Measurements from ENCODE around the gene EIF5AL1.
"Not testable (repeated sequence)": the region's sequence is repeated elsewhere in the genome, so short reads cannot be mapped to it uniquely, and the experiment has no call there.

EIF5AL1 gene

DNA sequence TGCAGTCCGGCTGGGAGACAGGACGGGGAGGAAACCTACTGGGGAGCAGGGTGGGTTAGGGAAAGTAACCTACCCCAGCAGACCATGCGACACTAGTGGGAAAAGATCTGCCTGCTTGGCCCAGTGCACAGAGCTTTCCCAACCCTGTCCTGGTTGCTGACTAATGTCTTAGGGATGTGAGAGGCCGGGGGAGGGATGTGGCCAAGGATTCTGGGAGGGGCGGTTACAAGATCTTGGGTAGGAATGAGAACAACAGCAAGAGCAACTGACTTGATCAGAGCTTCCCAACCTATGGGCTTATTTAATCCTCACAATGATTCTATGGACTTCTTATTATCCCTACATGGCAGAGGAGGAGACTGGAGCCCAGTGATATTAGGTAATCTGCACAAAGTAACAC lies 24.0 kb upstream of the EIF5AL1 start:
- DNase-seq, result no peak

DNA sequence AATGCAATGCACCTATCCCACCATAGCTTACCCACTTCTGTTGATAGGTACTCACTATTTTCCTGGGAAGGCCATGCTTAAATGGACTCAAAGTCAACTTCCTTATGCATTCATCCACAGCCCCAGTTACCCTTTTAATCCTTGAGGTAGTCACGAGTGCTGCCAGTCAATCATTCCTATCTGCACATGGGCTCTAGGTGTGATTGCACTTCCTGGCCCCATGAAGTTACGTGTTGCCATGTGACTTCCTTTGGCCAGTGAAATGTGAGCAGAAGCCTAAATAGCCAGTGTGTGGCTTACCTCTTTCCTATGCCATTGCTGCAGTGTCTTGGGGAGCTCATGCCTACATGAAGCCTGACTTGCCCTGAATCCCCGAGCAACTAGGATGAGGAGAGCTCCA lies 23.5 kb upstream of the EIF5AL1 start:
- DNase-seq, result no peak

DNA sequence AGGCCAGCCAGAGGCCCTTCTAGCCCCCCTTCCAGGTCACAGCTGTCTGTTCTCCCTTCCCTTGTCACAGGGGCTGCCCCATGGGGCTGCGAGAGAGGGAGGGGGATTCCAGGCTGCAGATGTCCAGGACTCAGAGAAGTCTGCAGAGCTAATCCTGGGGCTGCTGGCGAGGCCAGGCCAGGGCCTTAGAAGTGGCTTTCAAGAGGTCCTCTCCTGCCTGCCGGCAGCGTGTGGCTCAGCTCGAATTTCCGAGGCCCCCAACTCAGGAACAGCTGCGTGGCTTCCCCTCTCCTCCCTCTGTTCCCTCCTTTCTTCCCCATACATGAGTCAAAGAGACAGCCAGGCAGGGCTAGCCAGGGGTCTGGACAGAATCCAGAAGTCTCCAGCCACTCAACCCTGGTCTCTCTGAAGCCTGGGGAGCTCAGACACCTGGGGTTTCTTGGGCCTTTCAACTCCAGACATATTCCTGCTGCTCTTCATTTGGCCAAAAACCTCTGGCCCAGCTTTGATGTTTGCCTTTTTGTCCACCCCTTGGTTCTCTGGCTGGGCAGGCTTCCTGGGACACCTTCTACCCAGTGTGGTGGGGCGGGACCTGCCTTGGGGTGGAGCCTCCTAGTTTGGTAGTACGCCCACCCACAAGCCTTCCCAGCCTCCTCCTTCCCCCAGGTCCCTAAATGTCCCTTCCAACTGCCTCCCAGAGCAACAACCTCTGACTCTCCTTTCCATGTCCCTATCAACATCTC lies 21.8 kb upstream of the EIF5AL1 start:
- DNase-seq, result no peak

DNA sequence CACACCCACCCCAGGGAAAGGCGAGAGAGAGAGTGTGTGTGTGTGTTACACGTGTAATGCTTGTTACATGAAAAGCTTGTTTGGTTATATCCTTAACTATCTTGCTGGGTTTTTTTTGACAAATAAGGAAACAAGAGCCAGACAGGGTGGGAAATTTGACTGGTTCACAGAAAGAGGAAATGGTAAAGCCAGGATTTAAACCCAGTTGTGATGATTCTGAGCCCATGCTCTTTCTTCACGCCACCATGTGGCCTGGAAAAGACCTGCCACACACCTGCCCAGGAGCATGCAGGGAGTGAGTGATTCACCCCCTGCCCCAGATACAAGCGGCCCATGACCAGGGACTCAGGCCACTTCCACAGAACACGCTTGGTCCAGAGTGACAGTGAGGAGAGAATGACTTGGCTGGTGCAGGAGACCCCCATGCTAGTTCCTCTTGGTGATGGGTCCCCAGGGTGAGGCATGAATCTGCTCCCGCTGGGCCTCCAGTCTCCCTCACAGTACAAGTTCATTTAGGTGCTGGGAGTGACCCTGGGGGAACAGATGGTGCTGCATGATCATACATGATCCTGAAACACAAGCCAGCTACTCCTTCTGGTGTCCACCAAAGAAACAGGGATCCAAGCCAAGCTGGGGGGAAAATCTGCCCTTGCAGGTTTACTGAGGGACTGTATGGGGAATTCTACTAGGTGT lies 21.0 kb upstream of the EIF5AL1 start:
- DNase-seq, result no peak

DNA sequence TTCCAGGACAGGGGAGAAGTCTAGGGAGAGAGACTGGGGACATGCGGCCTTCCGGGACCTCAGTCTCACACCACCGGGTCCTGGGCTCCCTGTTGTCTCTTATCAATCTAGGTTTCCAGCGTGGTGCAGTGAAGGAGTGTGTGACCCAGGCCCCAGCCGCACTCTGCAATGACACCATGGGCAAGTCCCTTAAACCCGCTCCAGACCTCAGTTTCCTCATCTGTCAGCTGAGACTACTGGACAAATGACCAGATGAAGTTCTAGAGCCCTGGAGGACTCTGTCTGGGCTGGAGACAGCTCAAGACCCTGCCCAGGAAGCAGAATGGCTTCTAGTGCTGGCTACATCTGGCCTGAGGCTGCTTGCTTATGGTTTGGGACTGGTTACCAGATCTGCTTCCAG lies 20.1 kb upstream of the EIF5AL1 start:
- no peak for DNase-seq

DNA sequence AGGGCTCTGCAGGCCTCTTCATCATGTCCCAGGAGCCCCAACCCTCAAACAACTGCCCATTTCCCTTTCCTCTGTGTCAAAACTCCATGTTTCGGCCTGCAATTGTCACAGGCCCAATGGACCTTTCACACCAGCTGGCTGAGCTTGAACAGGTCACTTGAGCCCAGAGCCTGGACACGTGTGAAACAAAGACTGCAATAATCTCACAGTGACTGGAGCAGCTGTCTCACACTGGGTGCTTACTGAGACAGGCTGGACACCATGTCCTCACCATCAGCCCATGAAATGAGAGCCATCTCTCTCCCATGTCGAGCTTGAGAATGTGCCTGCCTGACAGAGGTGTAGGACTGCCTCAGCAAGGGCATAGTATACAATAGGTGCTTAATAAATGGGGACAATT lies 19.5 kb upstream of the EIF5AL1 start:
- no peak for DNase-seq

DNA sequence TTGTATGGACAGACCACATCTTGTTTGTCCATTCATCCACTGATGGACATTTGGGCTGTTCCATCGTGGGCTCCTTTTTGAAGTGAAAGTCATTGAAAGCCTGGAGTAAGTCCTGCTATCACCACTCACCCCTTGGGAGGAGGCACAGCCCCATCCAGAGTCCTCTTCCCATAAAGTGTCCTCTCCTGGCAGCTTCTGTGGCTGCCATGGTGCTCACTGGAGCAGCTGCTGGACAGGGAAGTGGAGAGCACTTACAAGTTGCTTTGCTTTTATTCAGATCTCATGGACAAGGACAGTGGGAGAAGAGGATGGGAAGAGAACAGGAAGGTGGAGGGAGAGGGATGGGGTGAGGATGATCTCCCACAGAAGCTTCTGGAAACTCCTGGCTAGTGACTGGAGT lies 18.5 kb upstream of the EIF5AL1 start:
- DNase-seq, result no peak

DNA sequence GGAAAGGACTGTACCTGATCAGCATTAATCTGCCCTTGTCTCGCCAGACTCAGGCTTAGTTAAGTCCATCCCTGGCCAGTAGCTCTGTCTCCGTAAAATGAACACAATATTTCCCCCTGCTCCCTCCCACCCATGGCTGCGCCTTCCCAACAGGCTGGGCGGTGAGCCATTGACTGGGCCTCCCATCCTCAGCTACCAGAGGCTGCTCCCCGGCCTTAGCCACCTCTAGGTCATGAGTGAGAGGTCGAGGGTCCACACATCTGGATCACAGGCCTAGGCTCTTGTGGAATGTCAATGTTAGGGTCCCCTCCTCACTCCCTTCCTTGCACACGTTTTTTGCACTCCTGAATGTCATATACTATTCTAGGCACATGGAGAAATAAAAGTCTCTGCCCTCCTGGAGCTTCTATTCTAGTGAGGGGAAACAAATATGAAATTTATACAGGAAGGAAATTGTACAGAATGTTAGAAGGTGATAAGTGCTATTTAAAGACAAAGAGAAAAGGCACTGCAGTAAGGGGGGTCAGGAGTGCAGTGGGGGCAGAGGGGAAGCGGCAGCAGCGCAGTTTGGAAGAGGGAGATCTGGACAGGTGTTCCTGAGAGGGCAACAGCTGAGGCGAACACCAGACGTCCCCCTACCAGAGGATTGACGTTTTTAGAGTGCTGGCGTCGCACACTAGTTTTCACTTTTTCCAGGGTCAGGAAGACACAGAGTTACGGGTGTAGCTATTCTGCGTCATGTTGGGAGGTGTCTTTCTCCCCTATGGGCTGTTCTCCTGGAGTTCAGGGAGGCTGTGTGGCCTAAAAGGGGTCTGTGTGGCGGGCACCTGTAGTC lies 17.2 kb upstream of the EIF5AL1 start:
- DNase-seq, result no peak

DNA sequence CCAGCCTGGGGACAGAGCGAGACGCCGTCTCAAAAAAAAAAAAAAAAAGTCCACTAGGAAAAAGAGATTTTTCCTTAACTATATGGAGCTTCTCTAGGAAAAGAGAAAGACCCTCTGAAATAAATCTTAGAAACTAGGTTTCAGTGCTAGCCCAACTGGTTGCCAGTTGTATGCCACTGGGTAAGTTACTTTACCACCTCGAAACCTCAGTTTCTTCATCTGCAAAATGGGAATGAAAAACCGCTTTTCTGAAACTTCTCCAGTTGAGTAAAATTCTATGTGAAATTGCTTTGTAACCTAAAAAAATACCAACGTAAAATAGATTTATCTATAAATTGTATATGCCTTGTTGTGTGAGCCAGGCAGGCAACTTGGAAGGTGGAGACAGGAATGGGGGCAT lies 16.5 kb upstream of the EIF5AL1 start:
- DNase-seq, result no peak

DNA sequence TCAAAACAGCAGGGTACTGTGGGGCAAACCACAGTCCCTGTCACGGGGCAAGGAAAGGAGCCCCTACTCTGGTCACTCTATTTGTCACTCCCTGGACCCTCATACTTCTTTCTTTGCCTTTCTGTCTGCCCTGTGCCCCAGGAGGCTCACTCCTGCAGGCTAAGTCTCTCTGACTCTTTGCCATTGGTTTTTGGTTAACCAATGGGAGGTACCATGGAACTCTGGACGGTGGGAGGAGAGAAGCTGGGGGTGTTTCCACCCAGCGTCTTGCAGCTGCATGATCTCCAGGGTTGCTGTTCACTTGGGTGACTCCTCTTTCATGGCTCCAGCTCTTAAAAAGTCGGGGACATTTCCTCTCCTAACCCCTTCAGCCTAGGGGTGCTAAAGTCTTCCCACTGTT lies 15.4 kb upstream of the EIF5AL1 start:
- DNase-seq, result no peak

DNA sequence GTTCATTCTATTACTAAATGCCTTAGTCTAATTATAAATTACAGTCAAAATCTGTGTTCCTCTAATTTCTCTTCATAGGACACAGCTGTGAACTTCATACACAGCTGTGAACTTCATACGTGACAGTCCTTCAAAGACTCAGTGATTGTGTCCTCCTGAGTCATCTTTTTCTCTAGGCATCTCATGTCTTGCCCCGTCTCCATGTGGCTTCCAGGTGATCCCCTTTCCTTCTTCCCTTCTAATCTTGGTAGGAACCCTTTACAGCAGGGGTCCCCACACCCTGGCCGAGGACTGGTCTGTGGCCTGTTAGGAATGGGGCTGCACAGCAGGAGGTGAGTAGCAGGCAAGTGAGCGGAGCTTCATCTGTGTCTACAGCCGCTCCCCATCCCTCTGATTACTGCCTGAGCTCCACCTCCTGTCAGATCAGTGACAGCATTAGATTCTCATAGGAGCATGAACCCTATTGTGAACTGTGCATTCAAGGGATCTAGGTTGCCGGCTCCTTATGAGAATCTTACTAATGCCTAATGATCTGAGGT lies 14.0 kb upstream of the EIF5AL1 start:
- no peak for DNase-seq

DNA sequence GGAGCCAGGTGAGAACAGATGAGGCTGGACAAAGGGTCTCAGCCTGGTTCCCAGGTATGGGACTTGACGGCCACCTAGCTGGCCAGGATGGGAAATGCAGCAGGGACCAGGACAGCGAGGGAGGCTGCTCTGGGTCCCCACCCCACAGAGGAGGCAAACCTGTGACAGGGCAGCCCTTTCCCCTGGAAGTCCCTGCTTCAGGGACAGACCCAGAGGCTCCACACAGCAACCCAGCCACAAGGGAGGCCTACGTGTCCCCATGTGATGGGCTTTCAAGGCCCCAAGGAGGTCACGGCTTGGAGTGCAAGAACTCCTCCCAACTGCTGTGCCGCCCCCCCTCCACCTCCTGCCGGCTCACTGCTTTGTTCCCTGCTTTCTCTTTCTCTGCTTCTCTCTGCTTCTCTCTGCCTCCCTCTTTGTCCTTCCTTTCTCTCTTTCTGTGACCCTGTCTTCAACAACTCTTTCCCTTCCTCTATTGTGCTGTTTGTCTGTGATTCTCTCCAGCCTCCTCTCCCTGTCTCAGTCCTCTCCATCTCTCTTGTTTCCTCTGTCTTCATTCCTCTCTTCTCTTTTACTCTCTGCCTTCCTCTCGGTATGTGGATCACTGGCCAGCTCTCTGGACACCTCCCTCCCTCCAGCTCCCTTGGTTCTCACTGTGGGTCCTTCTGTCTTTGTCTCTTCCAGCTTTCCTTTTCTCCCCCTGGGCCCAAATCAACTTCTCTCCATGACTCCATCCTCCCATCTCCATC lies 9.6 kb upstream of the EIF5AL1 start:
- DNase-seq, result no peak

DNA sequence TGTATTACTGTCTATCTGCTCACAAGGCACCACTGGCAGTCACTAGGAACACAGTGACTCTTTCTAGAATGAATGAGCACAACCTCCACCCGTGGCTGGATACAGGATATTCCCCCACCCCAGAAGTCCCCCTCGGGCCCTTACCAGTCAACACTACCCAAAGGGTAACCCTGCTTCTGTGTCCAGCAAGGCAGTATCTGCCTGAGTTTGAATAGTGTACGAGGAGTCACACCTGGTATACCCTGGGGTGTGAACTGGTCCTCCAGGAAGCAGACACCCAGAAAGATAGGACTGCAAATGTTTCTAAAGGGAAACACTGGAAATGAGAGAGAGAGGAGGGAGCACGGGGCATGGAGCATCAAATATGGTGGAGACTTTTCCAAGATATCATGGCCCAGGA lies 8.5 kb upstream of the EIF5AL1 start:
- DNase-seq, result not testable (repeated sequence)

DNA sequence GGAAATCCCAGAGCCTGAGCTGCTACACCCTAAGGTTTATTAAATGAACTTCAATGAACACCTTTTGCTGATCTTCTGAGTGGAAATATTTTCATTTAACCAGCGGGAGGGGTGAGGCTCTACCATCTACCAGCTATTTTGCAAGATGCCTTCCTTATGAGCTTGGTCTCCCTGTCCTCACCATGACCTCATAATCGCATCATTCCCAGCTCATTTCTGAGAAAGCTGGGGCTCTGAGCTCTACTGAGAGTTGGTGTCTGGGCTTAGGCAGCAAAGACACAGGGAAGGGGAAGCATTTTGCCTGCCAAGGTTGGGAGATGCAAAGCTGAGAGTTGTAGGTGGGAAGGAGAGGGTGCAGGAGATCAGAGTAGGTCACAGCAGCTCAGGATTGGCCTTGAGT lies 7.8 kb upstream of the EIF5AL1 start:
- DNase-seq, result not testable (repeated sequence)

DNA sequence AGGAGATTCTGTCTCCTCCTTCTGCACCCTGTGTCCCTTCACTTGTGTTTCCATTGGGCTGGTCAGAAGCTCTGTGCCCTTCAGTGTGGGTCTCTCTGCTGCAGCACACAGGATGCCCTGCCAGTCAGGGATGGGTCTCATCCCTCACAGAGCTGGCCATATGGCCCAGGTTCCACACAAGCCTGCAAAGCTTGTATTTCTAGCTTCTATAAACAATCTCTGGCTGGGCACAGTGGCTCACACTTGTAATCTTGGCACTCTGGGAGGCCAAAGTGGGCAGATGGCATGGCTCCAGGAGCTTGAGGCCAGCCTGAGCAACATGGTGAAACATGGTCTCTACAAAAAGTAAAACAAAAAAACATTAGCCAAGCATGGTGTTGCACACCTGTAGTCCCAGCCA lies 7.0 kb upstream of the EIF5AL1 start:
- DNase-seq, result not testable (repeated sequence)

DNA sequence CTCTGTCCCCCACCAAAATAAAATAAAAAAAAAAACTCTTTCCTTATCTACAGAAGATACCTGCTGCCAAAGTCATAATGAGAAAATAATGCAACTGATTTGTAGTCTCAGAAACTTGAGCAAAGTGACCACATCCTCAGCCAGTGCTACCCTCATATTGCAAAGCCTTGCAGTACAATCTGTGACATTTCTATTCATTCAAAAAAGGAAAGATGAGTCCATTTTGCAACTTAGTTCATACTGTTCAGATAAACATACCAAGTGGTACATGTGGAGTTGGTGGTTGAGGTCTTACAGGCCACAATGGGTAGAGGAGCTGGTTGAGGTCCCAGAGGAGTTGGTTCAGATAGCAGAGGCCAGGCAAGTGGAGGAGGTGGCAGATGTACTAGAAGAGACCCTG lies 6.5 kb upstream of the EIF5AL1 start:
- no peak for DNase-seq

DNA sequence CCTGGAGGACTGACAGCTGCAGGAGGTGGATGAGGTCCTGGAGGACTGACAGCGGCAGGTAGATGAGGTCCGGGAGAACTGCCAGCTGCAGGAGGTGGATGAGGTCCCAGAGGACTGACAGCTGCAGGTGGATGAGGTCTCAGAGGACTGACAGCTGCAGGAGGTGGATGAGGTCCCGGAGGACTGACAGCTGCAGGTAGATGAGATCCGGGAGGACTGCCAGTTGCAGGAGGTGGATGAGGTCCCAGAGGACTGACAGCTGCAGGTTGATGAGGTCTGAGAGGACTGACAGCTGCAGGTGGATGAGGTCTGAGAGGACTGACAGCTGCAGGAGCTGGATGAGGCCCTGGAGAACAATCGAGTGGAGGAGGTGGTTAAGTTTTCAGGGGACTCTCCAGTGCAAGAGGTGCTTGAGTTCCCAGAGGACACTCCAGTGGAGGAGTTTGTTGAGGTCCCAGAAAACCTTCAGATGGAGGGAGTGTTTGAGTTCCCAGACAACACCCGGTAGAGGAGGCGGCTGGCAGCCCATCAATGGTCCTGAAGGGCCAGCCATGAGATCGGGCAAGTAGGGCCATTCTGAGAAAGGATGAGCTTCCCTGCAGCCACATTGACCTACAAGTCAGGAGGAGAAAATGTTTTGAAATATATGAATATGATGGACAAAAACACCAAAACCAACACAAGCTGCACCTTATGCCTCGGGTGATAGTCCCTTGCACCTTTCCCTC lies 4.7 kb upstream of the EIF5AL1 start:
- DNase-seq, result no peak

DNA sequence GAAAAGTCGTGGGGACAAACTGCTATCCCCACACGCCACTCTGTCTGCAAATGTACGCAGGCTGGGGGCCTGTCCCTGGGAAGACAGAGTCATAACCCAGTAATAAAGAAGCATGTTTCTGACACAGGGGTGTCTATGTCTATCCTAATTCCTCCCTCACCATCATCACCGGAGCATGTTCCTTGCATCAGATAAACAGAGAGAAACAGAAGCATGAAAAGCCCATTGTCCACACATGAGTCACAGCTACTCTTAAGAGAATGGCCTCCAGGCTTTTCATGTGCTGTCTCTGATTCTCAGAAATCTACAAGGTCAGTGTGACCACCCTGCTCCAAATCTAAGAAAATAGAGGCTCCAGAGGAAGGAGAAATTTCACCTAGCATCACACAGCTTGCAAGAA lies 4.1 kb upstream of the EIF5AL1 start:
- not testable (repeated sequence) for DNase-seq

DNA sequence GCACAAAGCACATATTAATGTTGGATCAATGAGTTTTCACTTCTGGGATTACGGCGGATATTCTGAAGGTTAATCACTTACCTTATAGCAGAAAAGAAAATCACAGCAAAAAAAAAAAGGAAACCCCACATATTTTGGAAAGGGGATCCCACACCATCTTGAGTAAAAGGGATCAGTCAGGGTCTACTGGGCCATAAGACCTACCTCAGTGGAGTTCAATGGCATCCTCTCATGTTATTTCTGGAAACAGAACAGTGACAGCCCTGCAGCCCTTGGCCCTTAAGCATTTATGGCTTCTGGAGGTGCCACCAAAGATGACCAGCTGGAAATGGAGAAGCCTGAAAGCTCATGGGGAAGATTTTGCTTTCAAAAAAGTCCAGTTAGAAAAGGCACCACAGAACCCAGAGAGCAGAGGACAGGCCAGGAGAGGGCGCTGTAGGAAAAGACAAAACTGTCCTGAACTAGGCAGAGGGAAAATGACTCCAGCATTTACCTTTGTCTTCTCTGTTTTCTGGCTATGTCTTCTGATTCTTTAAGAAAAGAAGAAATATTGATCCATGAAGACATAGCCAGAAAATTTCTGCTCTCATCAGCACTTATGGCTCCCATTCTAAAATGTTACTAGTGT lies 2.9 kb upstream of the EIF5AL1 start:
- DNase-seq, result not testable (repeated sequence)

DNA sequence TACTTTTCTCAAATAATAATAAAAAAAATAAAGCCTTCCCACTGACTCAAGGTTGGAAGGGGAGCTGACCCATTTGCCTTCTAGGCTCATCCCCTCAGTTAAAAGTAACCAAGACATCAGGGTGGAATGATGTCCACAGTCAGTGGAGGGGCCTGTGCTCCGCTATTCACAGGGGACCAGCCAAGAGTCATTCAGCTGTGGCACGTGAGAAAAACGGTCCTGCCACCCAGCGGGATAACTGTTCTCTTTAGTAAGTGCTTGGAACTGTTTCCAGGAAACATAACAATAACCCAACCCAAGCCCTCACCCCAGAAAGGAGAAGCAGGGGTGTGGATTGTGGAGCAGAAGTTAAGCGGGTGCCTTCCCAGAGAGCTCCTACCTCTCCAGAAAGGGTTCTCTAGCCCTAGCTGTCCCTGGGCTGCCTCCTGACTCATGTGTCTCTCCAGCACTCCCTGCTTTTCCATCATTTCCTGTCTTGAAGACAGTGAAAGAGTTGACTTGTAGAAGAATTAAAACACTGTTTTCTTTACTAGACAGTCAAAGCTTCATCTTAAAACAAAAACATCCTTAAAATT lies 2.3 kb upstream of the EIF5AL1 start:
- not testable (repeated sequence) for DNase-seq

DNA sequence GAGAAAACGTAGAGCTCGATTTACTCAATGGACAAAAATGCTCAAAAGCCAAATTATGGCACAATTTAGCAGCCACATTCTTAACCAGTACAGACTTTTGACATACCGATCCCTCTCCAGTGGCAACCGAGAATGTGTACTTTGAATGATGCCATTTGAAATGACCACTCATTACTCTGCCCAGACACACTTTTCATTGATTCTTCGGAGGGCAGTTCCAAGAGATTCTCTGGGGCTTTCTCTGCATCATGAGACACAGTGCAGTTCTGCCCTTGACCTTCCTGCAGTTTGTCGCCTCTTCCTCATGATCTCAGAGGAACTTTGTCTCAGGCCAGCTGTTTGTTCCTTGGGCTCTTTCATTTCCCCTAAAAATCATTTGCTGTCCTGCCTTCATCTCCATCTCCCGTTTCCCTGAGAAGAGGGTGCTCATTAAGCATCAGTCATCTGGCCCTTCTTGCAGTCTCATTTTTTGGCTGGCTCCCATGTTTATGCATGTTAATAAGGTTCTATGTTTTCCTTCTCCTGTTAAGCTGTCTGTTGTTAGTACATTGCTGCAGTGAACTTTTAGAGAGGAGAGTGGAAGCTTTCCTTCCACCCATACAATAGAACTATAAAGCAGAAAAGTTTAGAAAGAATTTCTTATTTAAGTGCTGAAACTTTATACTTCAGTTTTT lies 4.3 kb downstream of the EIF5AL1 start:
- DNase-seq, result not testable (repeated sequence)
